Measurements from ENCODE around the gene RER1.

DNA sequence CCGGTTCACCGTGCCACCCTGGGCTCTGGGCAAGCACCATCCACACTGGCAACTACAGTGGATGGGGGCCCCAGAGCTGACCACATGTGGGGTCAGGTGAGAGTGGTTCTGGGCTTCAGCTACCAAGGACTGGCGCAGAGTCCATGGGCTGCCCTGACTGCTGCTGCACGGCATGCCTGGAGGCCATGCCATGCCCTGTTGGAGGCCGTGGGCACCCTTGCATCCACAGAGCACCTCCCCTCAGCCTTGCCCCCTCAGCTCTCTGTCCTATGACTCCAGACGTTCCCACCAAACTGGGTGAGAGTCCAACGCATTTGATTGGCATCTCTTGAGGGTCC, 15.7 kb upstream of the RER1 start:
- TF ChIP-seq, protein P1, sequence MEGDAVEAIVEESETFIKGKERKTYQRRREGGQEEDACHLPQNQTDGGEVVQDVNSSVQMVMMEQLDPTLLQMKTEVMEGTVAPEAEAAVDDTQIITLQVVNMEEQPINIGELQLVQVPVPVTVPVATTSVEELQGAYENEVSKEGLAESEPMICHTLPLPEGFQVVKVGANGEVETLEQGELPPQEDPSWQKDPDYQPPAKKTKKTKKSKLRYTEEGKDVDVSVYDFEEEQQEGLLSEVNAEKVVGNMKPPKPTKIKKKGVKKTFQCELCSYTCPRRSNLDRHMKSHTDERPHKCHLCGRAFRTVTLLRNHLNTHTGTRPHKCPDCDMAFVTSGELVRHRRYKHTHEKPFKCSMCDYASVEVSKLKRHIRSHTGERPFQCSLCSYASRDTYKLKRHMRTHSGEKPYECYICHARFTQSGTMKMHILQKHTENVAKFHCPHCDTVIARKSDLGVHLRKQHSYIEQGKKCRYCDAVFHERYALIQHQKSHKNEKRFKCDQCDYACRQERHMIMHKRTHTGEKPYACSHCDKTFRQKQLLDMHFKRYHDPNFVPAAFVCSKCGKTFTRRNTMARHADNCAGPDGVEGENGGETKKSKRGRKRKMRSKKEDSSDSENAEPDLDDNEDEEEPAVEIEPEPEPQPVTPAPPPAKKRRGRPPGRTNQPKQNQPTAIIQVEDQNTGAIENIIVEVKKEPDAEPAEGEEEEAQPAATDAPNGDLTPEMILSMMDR (IDR thresholded peaks at IDR 0.05): no peak
- TF ChIP-seq POLR2A (IDR thresholded peaks at IDR 0.05): no peak
- TF ChIP-seq EP300 (IDR thresholded peaks at IDR 0.05): no peak
